ENCODE data around the gene SATB2. TPM values are rescaled to one million over a fixed set of nuclear protein-coding genes. Genes with fewer than 3 reads are reported as not detected.
A peak's percentile ranks its signal among the peaks of the same experiment; 100 is the strongest.

Gene SATB2
- total and polyA plus RNA-seq, 2 experiments from 2014 or later, result 1.6 to 6.0 TPM

DNA sequence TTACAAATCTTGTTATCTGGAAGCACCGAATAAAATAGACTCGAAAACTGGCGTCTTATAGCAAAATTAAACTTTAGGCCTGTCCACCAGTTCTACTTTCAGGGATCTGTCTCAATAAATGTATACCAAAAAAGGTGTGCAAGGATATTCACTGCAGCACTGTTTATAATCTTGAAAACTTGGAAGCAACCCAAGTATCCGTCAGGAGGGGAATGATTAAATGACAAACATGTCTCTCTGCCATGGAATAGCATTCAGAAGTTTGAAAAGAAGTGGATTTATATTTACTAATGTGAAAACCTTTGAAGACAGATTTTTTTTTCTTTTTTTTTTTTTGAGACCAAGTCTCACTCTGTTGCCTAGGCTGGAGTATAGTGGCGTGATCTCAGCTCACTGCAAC is 32.3 kb upstream of the SATB2 start:
- ATAC-seq, result no peak
- no peak overlapping the region for H3K4me3 ChIP-seq
- H3K4me1 Mint-ChIP-seq, result no peaks in the 10 kb centered on the region
- no peak overlapping the region for H3K4me3 Mint-ChIP-seq
- no peaks in the 10 kb centered on the region for H3K27me3 ChIP-seq (ENCODE audit: insufficient read depth)
- no peaks in the 10 kb centered on the region for H3F3A ChIP-seq (replicated peaks; ENCODE audit: low read depth)
- no peaks in the 10 kb centered on the region for H3K9me3 Mint-ChIP-seq
- no peak overlapping the region; the same call in 1 of the 2 replicates for H2AFZ ChIP-seq
- H3K27ac Mint-ChIP-seq, result no peak overlapping the region
- no peaks in the 10 kb centered on the region for H3K36me3 Mint-ChIP-seq (ENCODE audit: low read depth)
- H3K9me2 ChIP-seq (ENCODE audit: insufficient read depth), result no peaks in the 10 kb centered on the region
- TF ChIP-seq, protein P1, sequence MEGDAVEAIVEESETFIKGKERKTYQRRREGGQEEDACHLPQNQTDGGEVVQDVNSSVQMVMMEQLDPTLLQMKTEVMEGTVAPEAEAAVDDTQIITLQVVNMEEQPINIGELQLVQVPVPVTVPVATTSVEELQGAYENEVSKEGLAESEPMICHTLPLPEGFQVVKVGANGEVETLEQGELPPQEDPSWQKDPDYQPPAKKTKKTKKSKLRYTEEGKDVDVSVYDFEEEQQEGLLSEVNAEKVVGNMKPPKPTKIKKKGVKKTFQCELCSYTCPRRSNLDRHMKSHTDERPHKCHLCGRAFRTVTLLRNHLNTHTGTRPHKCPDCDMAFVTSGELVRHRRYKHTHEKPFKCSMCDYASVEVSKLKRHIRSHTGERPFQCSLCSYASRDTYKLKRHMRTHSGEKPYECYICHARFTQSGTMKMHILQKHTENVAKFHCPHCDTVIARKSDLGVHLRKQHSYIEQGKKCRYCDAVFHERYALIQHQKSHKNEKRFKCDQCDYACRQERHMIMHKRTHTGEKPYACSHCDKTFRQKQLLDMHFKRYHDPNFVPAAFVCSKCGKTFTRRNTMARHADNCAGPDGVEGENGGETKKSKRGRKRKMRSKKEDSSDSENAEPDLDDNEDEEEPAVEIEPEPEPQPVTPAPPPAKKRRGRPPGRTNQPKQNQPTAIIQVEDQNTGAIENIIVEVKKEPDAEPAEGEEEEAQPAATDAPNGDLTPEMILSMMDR (conservative IDR thresholded peaks at IDR 0.05; ENCODE audit: low read depth in 2 of 2), result no peak
- TF ChIP-seq JUNB (IDR thresholded peaks at IDR 0.05; ENCODE audit: unreplicated experiment) (no peak), NANOG (IDR thresholded peaks at IDR 0.05; ENCODE audit: borderline replicate concordance) (no peak), STAT1 (IDR thresholded peaks at IDR 0.05; ENCODE audit: unreplicated experiment) (no peak), ZNF331 (CRISPR knock-in tag; IDR thresholded peaks at IDR 0.05; ENCODE audit: low read depth) (no peak)
- no peaks in the 10 kb centered on the region for H3K27me3 Mint-ChIP-seq (ENCODE audit: insufficient read depth, low read depth, poor library complexity)
- no peaks in the 10 kb centered on the region for H4K20me1 ChIP-seq (replicated peaks; ENCODE audit: insufficient read depth)
- no peaks in the 10 kb centered on the region for H3K36me3 ChIP-seq (ENCODE audit: insufficient read depth)
- H3K79me2 ChIP-seq (replicated peaks; ENCODE audit: insufficient read depth), result no peaks in the 10 kb centered on the region
- DNase-seq (ENCODE audit: low spot score), result no peak
- H3K4me2 ChIP-seq, result no peak overlapping the region
- H3K27ac ChIP-seq (ENCODE audit: low read depth), result no peak overlapping the region
- no peaks in the 10 kb centered on the region for H3K4me1 ChIP-seq (ENCODE audit: insufficient read depth)

DNA sequence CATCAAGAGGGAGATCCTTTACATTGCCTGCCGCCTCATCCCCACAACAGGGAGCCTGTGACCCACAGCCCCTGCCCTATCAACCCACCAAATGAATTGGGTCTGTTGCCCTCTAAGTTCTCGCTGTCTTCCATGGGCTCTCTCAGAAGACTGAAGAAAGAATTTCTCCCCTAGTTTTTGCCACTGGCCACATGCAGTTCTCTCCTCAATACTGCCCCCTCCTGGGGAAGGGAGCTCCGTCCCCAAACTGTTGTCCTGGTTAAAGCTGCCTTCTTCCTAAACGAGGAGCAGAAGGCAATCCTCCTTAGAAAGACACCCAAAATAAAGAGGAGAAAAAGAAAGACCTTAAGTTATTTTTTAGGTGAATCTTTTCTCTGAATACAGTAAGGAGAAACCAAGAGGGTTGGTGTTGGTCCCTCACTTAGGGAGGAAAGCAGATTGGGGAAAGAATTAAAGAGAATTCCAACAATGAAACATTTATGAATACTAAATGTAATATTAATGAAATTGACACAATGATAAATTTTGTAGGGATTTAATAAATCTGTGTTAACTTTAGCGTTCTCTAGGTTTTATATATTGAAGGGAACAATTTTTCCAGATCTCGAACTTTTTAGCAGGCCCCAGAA is 31.1 kb upstream of the SATB2 start:
- H3K4me3 Mint-ChIP-seq, result no peak overlapping the region
- H3K4me1 Mint-ChIP-seq, result no peaks in the 10 kb centered on the region
- DNase-seq (ENCODE audit: low spot score) (peak; percentile 92), ATAC-seq (peak; percentile 75)
- H3K4me3 ChIP-seq, result no peak overlapping the region
- no peaks in the 10 kb centered on the region for H3K9me2 ChIP-seq (ENCODE audit: insufficient read depth)
- no peaks in the 10 kb centered on the region for H3F3A ChIP-seq (replicated peaks; ENCODE audit: low read depth)
- H3K27ac ChIP-seq (ENCODE audit: low read depth), result no peak overlapping the region
- H3K36me3 Mint-ChIP-seq (ENCODE audit: low read depth), result no peaks in the 10 kb centered on the region
- H3K4me2 ChIP-seq, result no peak overlapping the region
- H3K4me1 ChIP-seq (ENCODE audit: insufficient read depth), result no peaks in the 10 kb centered on the region
- no peaks in the 10 kb centered on the region for H4K20me1 ChIP-seq (replicated peaks; ENCODE audit: insufficient read depth)
- H3K9me3 Mint-ChIP-seq, result no peaks in the 10 kb centered on the region
- peaks cover 2% of the 10 kb centered on the region for H3K27me3 Mint-ChIP-seq (ENCODE audit: insufficient read depth, low read depth, poor library complexity)
- no peaks in the 10 kb centered on the region for H3K36me3 ChIP-seq (ENCODE audit: insufficient read depth)
- no peak overlapping the region for H2AFZ ChIP-seq
- no peaks in the 10 kb centered on the region for H3K27me3 ChIP-seq (ENCODE audit: insufficient read depth)
- no peaks in the 10 kb centered on the region for H3K79me2 ChIP-seq (replicated peaks; ENCODE audit: insufficient read depth)
- H3K27ac Mint-ChIP-seq, result no peak overlapping the region
- TF ChIP-seq NANOG (IDR thresholded peaks at IDR 0.05; ENCODE audit: borderline replicate concordance), result no peak
- TF ChIP-seq, protein P1 (conservative IDR thresholded peaks at IDR 0.05; ENCODE audit: low read depth in 2 of 2), result peak; percentile 93 to 97
- no peak for TF ChIP-seq JUNB (IDR thresholded peaks at IDR 0.05; ENCODE audit: unreplicated experiment)
- no peak for TF ChIP-seq STAT1 (IDR thresholded peaks at IDR 0.05; ENCODE audit: unreplicated experiment)
- TF ChIP-seq, protein P2, sequence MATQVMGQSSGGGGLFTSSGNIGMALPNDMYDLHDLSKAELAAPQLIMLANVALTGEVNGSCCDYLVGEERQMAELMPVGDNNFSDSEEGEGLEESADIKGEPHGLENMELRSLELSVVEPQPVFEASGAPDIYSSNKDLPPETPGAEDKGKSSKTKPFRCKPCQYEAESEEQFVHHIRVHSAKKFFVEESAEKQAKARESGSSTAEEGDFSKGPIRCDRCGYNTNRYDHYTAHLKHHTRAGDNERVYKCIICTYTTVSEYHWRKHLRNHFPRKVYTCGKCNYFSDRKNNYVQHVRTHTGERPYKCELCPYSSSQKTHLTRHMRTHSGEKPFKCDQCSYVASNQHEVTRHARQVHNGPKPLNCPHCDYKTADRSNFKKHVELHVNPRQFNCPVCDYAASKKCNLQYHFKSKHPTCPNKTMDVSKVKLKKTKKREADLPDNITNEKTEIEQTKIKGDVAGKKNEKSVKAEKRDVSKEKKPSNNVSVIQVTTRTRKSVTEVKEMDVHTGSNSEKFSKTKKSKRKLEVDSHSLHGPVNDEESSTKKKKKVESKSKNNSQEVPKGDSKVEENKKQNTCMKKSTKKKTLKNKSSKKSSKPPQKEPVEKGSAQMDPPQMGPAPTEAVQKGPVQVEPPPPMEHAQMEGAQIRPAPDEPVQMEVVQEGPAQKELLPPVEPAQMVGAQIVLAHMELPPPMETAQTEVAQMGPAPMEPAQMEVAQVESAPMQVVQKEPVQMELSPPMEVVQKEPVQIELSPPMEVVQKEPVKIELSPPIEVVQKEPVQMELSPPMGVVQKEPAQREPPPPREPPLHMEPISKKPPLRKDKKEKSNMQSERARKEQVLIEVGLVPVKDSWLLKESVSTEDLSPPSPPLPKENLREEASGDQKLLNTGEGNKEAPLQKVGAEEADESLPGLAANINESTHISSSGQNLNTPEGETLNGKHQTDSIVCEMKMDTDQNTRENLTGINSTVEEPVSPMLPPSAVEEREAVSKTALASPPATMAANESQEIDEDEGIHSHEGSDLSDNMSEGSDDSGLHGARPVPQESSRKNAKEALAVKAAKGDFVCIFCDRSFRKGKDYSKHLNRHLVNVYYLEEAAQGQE (IDR thresholded peaks at IDR 0.05; ENCODE audit: unreplicated experiment), result no peak
- TF ChIP-seq CREB1 (CRISPR knock-in tag; IDR thresholded peaks at IDR 0.05; ENCODE audit: low read depth), result no peak
